Measurements from ENCODE around the gene BRCA2.

- TF ChIP-seq MLX (CRISPR knock-in tag; IDR thresholded peaks at IDR 0.05) (no peak), USF2 (CRISPR knock-in tag; IDR thresholded peaks at IDR 0.05) (no peak), ZNF425 (CRISPR knock-in tag; conservative IDR thresholded peaks at IDR 0.05) (no peak), CTCF (IDR thresholded peaks at IDR 0.05) (no peak), SP1 (CRISPR knock-in tag; conservative IDR thresholded peaks at IDR 0.05) (no peak), ZBTB43 (CRISPR knock-in tag; IDR thresholded peaks at IDR 0.05) (no peak), ATF2 (CRISPR knock-in tag; IDR thresholded peaks at IDR 0.05; ENCODE audit: borderline replicate concordance, low read depth) (no peak), CREB1 (CRISPR knock-in tag; IDR thresholded peaks at IDR 0.05) (no peak), IRF1 (CRISPR knock-in tag; IDR thresholded peaks at IDR 0.05) (no peak)
Measured at GRCh38 chr13:32428581-32429432, 113.5 kb downstream of the BRCA2 start.

Data from WTC11 (cell line).